Kidney (tissue), 14 donors: ENCODE results near the gene SLCO4A1. TPM values are rescaled to one million over a fixed set of nuclear protein-coding genes. Genes with fewer than 3 reads are reported as not detected.

ENCODE experiments used
- DNase-seq, 5 donors: peaks; one replicate each; pipeline ENCODE4 v3.0.0-alpha.2; 2013 to 2020
- FAIRE-seq: peaks from 2 replicates; lab custom pipeline; 2012; peaks lifted over from hg19 to GRCh38; lab: Jason Lieb, UNC
- H3K27ac ChIP-seq, 2 donors: one replicate each; pipeline ENCODE4 v1.7.0; 2013; ENCODE audit warnings: low read depth in 2 of 2, low read length in 2 of 2, inconsistent platforms in 1 of 2
- H3K27me3 ChIP-seq: one replicate; pipeline ENCODE4 v1.7.1; 2013; ENCODE audit warnings: low read length, inconsistent platforms; ENCODE audit not compliant: control insufficient read depth, insufficient read depth
- H3K36me3 ChIP-seq, 3 donors: one replicate each; pipeline versions ENCODE4 v1.7.0 to v1.7.1; 2013; ENCODE audit warnings: low read length in 3 of 3, control low read depth in 1 of 3, inconsistent platforms in 1 of 3; ENCODE audit not compliant: insufficient read depth in 3 of 3, control insufficient read depth in 2 of 3
- H3K4me1 ChIP-seq, 3 donors: one replicate each; pipeline versions ENCODE4 v1.7.0 to v1.7.1; 2013; ENCODE audit warnings: low read length in 3 of 3, inconsistent platforms in 1 of 3, low read depth in 1 of 3; ENCODE audit not compliant: control insufficient read depth in 2 of 3, insufficient read depth in 2 of 3
- H3K4me3 ChIP-seq, 3 donors: one replicate each; pipeline versions ENCODE4 v1.7.0 to v1.8.1; 2013; ENCODE audit warnings: low read length in 3 of 3, control low read depth in 1 of 3, inconsistent platforms in 1 of 3
- H3K9ac ChIP-seq, 3 donors: one replicate each; pipeline versions ENCODE4 v1.7.0 to v1.7.1; 2013; ENCODE audit warnings: low read length in 3 of 3, control low read depth in 1 of 3, inconsistent platforms in 1 of 3
- H3K9me3 ChIP-seq, 3 donors: one replicate each; pipeline versions ENCODE4 v1.7.0 to v1.7.1; 2013; ENCODE audit warnings: low read length in 3 of 3, control low read depth in 1 of 3, inconsistent platforms in 1 of 3; ENCODE audit not compliant: control insufficient read depth in 2 of 3, insufficient read depth in 1 of 3
- intact Hi-C: fragments of 100-400 bp; cut with DNase I; formaldehyde crosslinking; loops from one replicate; pipeline ENCODE4 v1.11.1; 2022
- polyA plus RNA-seq: library from polyadenylated mRNA; stranded (reverse); fragments of 350-450 nt; fragmentation: Illumina TruSeq; extraction: RNeasy Lipid Tissue Mini Kit (QIAGEN cat#74804); gene quantifications from one replicate; pipeline ENCODE4 v1.2.3, GENCODE V29; 2014; ENCODE audit warnings: low read depth, low replicate concordance; ENCODE audit not compliant: insufficient read depth
- total RNA-seq: library from RNA; stranded (reverse); fragmentation: NEBNext Ultra II Directional; extraction: Animal tissue kit (Norgen Biotek cat#: 25700); gene quantifications from one replicate; pipeline ENCODE4 v1.2.1, GENCODE V29; 2021
- TF ChIP-seq, protein P1 (sequence below): IDR thresholded peaks from 3 replicates; pipeline ENCODE4 v1.5.1; 2012; ENCODE audit warnings: mild to moderate bottlenecking, moderate library complexity, borderline replicate concordance; ENCODE audit not compliant: insufficient read depth; ENCODE audit errors: extremely low read depth
- donor health status: control.
- donor health status: control.
- donor health status: control.
- donor health status: control.
- donor health status: control.
- donor health status: DM: yes; HTN: yes; CAD: no.
- donor health status: Normal renal cell carcinoma (clear cell type).

Gene SLCO4A1
- total and polyA plus RNA-seq, 2 donors from 2014 or later = 12.4 to 80.3 TPM

DNA sequence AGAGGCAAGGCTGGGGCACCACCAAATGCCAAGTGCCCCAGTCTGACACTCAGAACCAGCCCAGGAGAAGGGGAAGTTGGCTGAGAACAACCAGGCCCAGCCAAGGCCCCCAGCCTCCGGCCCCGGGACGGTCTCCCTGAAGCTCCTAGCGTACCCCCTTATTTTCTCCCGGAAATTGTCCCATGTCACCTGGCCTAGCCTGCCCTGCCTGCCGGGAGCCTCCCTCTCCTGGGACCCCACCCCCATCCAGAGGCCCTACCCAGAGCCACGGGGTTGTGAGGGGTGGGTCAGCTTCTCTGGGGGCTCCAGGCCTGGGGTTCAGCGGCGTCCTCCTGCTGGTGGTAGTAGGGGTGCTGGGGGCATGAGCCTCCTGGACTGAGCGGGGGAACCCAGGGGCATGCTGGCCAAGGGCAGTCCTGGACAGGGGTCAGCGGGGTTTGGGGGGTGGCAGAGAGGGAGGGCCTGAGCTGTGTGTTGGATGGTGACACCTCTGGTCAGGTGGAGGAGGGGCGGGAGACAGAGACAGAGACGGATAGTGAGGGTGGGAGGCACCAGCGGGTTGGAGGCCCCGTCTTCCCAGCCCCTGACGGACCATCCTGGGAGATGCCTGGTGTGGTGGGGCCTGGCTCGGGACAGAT lies 7.9 kb upstream of the SLCO4A1 start:
- FAIRE-seq = no peak
- H3K9me3 ChIP-seq = no peaks in the 10 kb centered on the region
- intact Hi-C loops = no loop called here
- TF ChIP-seq, protein P1, sequence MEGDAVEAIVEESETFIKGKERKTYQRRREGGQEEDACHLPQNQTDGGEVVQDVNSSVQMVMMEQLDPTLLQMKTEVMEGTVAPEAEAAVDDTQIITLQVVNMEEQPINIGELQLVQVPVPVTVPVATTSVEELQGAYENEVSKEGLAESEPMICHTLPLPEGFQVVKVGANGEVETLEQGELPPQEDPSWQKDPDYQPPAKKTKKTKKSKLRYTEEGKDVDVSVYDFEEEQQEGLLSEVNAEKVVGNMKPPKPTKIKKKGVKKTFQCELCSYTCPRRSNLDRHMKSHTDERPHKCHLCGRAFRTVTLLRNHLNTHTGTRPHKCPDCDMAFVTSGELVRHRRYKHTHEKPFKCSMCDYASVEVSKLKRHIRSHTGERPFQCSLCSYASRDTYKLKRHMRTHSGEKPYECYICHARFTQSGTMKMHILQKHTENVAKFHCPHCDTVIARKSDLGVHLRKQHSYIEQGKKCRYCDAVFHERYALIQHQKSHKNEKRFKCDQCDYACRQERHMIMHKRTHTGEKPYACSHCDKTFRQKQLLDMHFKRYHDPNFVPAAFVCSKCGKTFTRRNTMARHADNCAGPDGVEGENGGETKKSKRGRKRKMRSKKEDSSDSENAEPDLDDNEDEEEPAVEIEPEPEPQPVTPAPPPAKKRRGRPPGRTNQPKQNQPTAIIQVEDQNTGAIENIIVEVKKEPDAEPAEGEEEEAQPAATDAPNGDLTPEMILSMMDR = no peak
- no peaks in the 10 kb centered on the region for H3K27me3 ChIP-seq
- H3K27ac ChIP-seq = no peak overlapping the region
- H3K9ac ChIP-seq = no peak overlapping the region
- no peaks in the 10 kb centered on the region for H3K36me3 ChIP-seq
- no peak overlapping the region for H3K4me3 ChIP-seq
- DNase-seq = peak in 1 of 5 donors; percentile 64
- H3K4me1 ChIP-seq = peaks cover 0 to 2% (median 0%) of the 10 kb centered on the region in 3 donors

DNA sequence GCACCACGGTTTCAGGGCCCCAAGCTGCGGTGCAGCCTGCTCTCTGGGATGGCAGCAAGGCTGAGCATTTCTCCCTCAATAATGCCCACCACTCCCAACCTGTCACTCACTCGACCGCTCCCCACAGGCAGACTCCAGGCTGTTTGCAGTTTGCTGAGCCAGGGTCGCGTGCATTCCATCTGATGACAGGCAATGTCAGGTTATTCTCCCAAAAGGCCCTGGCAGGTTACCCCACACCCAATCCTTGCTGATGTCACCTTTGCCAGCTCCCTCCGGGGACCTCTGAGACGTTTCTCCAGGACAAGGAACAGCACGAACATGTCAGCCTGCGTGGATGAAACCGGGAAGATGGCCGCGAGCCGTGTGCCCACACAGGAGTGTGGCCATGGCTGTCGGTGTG lies 7.1 kb upstream of the SLCO4A1 start:
- no peak for DNase-seq
- TF ChIP-seq, protein P1 = no peak
- Histone ChIP-seq H3K9ac (no peak overlapping the region), H3K4me1 (no peaks in the 10 kb centered on the region), H3K27me3 (no peaks in the 10 kb centered on the region), H3K27ac (no peak overlapping the region), H3K9me3 (no peaks in the 10 kb centered on the region), H3K4me3 (no peak overlapping the region), H3K36me3 (no peaks in the 10 kb centered on the region)
- intact Hi-C loops = no loop called here
- FAIRE-seq = no peak

DNA sequence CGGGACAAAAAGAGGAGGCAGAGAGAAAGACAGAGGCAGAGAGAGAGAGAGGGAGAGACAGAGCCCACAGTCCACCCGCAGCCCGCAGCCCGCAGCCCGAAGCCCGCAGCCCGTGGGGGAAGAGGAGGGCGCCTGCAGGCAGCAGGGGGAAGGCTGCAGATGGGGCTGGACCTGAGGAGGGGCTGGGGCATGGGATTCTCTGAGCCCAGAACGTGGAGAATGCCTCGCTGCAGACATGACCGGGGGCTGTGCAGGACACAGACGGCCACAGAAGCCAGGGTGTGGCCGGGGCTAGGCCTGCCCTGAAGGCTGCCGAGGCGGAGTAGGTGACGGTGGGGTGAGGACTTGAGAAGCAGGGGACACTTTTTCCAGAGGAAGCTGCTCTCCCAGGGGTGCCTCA lies 6.5 kb upstream of the SLCO4A1 start:
- Histone ChIP-seq H3K9me3 (no peaks in the 10 kb centered on the region), H3K4me1 (no peaks in the 10 kb centered on the region), H3K27ac (no peak overlapping the region), H3K36me3 (no peaks in the 10 kb centered on the region), H3K4me3 (no peak overlapping the region), H3K9ac (no peak overlapping the region), H3K27me3 (no peaks in the 10 kb centered on the region)
- FAIRE-seq = no peak
- DNase-seq = no peak
- intact Hi-C loops = no loop called here
- TF ChIP-seq, protein P1 = no peak

DNA sequence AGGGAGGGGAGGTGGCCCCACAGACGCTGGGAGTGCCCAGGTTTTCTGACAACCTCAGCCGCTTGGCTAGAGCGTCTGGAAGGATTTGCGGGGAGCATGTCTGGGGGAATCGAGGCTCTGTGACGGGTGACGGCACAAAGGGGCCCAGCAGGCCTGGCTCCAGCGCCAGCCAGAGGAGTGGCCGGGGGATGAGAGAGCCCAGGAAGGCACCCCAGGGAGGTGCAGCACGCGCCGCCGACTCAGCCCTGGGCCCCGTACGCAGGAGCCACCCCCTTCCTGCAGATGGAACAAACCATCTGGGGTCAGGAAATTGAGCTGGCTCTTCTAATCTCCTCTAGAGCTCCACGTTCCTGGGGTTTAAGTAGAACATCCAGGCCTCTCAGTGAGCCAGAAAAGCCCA lies 5.9 kb upstream of the SLCO4A1 start:
- TF ChIP-seq, protein P1 = no peak
- FAIRE-seq = no peak
- peaks cover 2% of the 10 kb centered on the region for H3K27me3 ChIP-seq

More for the DNA sequence above, 5.9 kb upstream of the SLCO4A1 start:
- H3K36me3 ChIP-seq = no peaks in the 10 kb centered on the region
- H3K9me3 ChIP-seq = no peaks in the 10 kb centered on the region
- no peak overlapping the region for H3K27ac ChIP-seq
- peak in 1 of 5 donors; percentile 53 for DNase-seq
- peaks cover 0 to 2% (median 0%) of the 10 kb centered on the region in 3 donors for H3K4me1 ChIP-seq
- H3K9ac ChIP-seq = no peak overlapping the region
- intact Hi-C loops = no loop called here
- no peak overlapping the region for H3K4me3 ChIP-seq
